Epithelial cell of prostate (primary cell): ENCODE data around the gene EPHA2.
A peak's percentile ranks its signal among the peaks of the same experiment; 100 is the strongest.

Experiments used
- DNase-seq: peaks from one replicate; pipeline ENCODE4 v3.0.0-alpha.2; 2011; ENCODE audit warnings: low read depth, low spot score
- H3K27ac ChIP-seq: fragments of 450-650 bp; 2 replicates; pipeline ENCODE4 v1.5.1; 2017; ENCODE audit warnings: mild to moderate bottlenecking

Gene EPHA2

DNA sequence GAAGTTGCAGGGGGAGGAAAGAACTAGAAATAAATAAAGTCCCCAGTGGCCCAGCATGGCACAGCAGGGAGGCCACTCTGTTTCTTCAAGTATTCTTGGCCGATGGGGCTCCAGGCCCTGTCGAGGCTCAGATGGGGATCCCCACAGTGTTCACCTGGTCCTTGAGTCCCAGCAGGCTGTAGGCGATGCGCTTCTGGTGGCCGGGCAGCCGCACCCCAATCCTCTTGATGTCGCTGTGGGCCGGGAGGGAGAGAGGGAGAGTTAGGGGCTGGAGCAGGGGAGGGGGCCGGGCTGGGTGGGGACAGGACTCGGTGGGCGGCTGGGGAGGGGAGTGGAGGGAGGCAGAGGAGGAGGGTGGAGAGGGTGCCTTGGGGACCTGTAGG, 30.8 kb downstream of the EPHA2 start:
- no peak overlapping the region for H3K27ac ChIP-seq
- no peak for DNase-seq

DNA sequence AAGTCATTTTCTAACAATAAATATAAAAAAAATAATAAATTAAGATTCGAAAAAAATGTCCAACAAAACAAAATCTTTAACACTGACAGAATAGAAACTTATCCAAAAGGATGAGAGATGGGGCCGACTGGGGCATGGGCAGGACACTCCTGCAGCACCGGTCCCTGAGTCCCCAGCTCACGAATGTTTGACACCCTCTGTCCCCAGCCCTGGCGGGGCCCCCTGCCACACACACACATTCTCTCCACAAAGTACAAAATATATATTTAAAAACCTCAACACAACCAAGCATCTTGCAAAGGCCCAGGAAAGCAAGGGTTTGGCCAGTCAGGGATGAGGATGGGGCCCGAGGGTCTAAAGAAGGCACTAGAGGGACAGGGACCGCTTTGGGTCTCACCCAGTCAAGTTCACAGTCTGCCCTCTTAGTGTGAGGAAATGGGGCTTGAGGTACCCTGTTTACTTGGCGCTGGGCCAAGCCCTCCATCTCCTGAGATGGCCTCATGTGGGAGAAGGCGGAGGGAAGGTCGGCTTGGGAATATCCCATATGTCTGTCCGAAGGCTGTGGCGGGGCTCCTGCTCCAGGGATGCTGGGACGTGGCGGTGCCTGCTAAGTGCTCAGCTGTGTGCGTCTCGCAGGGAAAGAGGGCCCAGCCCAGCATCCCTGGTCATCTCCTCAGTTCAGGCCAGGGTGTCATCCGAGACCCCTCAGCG, 31.3 kb downstream of the EPHA2 start:
- DNase-seq: no peak
- H3K27ac ChIP-seq: peak overlapping the region; percentile 65

DNA sequence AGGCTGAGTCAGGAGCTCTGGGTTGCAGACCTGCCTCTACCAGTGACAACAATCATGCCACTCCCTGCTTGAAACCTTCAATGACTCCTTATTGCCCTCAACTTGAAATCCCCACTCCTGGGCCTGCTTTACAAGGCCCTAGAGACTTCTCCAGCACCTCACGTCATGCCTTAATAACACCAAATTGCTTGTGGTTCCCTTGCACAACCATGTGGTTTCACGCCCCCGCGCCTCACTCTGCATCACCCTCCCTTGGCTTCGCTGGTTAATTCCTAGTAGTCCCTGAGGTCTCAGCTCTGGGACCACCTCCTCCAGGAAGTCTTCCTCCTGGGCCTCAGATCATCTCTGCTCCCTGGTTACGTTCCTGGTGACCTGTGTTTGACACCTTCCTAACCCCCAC, 33.0 kb downstream of the EPHA2 start:
- DNase-seq: peak; percentile 80

GRCh38 chr1:16122350-16122881, 33.5 kb downstream of the EPHA2 start:
- peak overlapping the region; percentile 65 for H3K27ac ChIP-seq
- no peak for DNase-seq

More for the DNA sequence above, 33.0 kb downstream of the EPHA2 start:
- peak overlapping the region; percentile 65 for H3K27ac ChIP-seq

- no peak for DNase-seq
- peak overlapping the region; percentile 65 for H3K27ac ChIP-seq
These were observed 34.9 kb downstream of the EPHA2 start for GRCh38 chr1:16120940-16121410.

GRCh38 chr1:16120407-16120806, 35.5 kb downstream of the EPHA2 start:
- H3K27ac ChIP-seq: peak overlapping the region; percentile 5
- DNase-seq: no peak

- DNase-seq: no peak
- peak overlapping the region; percentile 5 for H3K27ac ChIP-seq
These were observed 35.9 kb downstream of the EPHA2 start for GRCh38 chr1:16119926-16120325.

DNA sequence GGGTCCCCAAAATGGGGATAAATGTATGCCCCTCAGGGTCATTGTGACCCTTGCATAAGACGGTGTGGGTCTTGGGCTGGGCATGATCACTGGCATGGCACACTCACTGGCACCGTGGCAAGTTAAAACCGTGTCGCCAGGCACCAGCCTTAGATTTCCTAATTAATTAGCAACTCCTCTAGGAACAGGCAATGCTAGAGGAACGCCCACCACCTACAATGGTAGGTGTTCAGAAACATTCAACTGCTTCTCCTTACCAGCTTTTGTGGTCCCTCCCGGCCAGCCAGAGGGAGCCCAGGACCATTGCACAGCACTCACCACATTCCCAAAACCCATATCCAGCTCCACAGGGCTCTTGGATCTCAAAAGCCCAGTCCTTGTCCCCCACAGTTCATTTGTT, 36.4 kb downstream of the EPHA2 start:
- no peak for DNase-seq
- no peak overlapping the region for H3K27ac ChIP-seq

GRCh38 chr1:16118706-16119105, 37.2 kb downstream of the EPHA2 start:
- DNase-seq: no peak
- H3K27ac ChIP-seq: no peak overlapping the region

GRCh38 chr1:16117936-16118335, 37.9 kb downstream of the EPHA2 start:
- DNase-seq: no peak
- no peak overlapping the region for H3K27ac ChIP-seq

GRCh38 chr1:16117369-16117768, 38.5 kb downstream of the EPHA2 start:
- DNase-seq: no peak
- H3K27ac ChIP-seq: no peak overlapping the region

DNA sequence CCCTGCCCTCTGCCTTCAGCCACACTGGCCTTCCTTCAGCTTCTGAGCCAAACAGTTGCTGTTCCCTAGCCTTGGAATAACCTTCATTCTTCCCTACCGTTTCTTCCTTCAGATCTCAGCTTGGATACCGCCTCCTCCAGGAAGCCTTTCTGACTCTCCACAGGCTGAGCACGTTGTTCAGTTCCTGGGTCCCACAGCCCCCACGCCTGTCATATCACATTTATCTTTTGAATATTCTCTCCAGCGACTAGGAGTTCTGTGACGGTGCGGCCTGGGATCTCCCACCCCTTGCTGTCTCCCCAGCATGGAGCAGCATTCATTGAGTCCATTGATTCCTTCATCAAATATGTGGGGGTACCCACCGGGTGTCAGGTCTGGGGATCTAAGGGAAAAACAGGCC, 39.2 kb downstream of the EPHA2 start:
- no peak for DNase-seq
- H3K27ac ChIP-seq: no peak overlapping the region

- no peak for DNase-seq
- no peak overlapping the region for H3K27ac ChIP-seq
These were observed 39.9 kb downstream of the EPHA2 start for GRCh38 chr1:16116002-16116401.

- H3K27ac ChIP-seq: no peak overlapping the region
These were observed 40.3 kb downstream of the EPHA2 start for GRCh38 chr1:16115468-16115983.

DNA sequence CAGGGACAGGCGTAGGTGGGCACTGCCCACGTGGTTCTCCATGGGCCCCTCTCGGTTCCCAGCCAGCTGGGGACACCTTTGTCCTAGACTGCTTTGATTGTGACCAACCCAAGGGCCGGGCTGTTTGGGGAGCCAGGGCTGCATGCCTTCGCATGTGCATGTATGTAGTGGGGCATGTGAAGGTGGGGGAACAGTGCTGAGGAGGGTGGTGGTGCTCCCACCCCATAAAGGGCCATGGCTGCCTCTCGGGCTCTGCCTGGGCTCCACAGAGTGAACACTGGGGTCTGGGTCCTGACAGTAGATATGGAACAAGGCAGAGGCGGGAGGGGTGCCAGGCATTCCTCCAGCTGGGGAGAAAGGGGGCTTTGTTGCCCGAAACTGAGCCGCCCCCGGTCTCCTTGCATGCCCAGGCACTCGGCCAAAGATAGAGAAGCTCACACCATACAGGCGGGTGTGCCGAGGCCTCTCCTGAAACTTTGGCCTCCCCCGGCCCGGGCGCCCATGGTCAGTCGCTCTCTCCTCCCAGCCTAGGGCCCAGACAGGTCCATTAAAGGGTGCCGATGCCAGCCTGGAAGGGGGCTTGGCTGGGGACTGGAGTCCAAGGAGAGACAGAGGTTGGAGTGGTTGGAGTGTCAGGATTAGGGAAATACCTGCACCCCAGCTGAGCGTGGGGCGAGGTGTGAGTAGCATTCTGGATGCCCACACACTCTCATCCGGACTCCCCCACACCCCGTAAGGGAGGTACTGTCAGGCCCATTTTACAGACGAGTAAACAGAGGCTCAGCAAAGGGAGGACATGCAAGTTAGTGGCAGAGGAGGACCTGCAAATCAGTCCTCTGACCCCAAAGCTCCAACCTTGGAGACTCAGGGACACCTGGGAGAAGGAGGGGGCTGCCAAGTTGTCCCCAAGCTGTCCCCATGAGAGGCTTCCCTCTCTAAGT, 41.1 kb downstream of the EPHA2 start:
- no peak for DNase-seq
- H3K27ac ChIP-seq: no peak overlapping the region

More at GRCh38 chr1:16115468-16115983, 40.3 kb downstream of the EPHA2 start:
- no peak for DNase-seq

DNA sequence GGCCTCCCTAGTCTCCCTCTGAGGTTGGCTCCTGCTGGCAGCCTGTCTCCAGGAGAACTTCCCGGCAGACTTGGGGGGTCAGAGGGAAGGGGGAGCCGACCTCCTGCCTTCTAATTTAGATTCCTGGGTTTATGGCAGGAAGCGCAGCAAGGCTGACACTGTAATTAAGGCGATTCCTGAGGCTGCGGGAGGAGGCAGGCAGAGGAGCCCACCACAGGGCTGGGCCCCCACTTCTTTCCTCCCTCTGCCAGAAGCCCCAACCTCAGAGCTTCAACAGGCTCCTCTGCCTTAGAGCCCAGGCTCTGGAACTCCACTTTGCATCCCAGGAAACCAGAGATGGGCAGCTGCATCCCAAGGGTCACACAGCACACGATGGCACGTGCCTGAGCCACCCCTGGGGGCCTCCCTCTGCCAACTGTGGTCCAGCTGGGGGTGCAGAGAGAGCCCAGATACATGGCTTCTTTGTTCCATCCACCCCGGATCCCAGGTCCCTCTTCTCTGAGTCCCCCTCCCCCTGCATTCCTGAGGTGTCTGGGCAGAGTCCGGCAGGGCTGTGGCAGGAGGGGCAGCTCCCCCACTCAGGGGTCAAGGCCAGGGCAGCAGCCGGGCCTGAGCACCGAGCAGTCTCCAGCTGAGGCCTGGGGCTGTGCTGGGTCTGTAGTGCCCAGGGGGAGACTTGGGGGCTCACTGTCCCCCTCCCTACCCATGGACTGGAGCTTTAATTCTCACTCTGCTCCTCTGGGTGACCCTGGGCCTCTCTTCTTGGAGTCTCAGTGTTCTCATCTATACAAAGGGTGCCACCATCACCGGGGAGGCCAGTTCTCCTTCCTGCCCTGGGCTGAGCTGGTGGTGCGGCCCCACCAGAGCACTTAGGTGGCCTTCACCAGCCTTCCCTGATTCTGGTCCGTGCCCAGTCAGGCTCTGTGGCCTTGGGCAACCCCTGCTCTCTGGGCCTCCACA, 43.0 kb downstream of the EPHA2 start:
- no peak for DNase-seq
- H3K27ac ChIP-seq: no peak overlapping the region

DNA sequence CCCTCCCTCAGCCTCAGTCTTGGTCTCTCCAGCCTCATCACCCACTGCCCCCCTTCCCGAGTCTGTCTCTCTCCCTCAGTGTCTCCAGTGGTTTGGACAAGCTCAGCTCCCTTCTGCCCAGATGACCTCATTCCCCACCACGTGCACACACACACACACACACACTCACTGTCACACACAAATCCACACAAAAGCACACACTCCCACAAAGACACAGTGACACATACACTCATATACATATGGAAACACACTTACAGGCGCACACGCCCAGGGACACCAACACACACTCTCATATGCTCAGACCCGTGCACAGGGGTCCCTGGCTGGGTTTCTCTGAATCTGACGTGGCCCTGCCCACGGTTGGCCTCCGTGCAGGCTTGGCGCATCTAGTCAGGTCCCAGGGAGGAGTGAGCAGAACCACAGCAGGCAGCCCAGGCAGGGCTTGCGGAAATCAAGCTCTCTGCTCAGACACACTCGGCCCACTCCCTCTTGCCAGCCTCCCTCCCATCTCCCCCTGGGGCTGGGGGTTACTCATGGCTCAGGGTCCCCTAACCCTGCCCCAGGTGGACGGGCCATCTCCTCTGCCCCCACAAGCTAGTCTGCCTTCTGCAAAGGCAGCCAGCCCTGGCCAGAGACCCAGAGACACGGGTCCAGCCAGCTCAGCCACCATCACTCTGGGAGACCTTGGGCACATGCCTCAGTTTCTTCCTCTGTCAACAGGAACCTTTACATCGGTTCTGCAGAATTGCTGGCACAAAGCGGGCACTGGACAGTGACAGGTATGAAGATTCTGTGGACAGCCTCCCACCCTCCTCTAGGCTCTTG, 43.9 kb downstream of the EPHA2 start:
- DNase-seq: no peak
- H3K27ac ChIP-seq: no peak overlapping the region

GRCh38 chr1:16110884-16111283, 45.0 kb downstream of the EPHA2 start:
- H3K27ac ChIP-seq: no peak overlapping the region
- no peak for DNase-seq

DNA sequence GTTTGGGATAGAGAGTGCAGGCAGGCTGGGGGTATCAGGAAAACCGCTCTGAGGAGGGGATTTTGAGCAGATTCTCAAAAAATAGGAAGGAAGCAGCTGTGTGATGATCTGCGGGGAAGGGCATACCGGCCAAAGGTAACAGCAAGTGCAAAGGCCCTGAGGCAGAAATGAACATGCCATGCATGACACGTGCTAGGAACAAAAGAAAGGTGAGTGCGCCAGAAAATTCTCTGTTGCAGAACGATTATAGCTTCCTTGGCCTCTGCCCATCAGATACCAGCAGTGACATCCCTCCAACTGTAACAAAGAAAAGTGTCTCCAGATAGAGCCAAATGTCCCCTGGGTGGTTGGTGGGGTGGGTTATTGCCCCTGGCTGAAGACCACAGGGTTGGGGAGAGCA, 45.4 kb downstream of the EPHA2 start:
- H3K27ac ChIP-seq: no peak overlapping the region
- DNase-seq: no peak
